Hepatocyte (in vitro differentiated cells): ENCODE measurements around the gene DDX28. TPM values are rescaled to one million over a fixed set of nuclear protein-coding genes. Genes with fewer than 3 reads are reported as not detected.

ENCODE experiments used
- DNase-seq: peaks from one replicate; pipeline ENCODE4 v3.0.0-alpha.2; 2016; ENCODE audit warnings: low spot score
- H2AFZ ChIP-seq: fragments of 200-600 bp; sonication (generic); 2 replicates; pipeline ENCODE4 v1.6.0; 2016; ENCODE audit warnings: antibody characterized with exemption, mild to moderate bottlenecking
- H3K27ac ChIP-seq: fragments of 200-600 bp; sonication (generic); 2 replicates; pipeline ENCODE4 v1.5.1; 2016; ENCODE audit warnings: mild to moderate bottlenecking
- H3K27me3 ChIP-seq: fragments of 200-600 bp; sonication (generic); 2 replicates; pipeline ENCODE4 v1.6.1; 2016
- H3K36me3 ChIP-seq: fragments of 200-600 bp; sonication (generic); replicated peaks from 2 replicates; pipeline ENCODE4 v1.5.1; 2016; ENCODE audit warnings: low read depth; ENCODE audit not compliant: insufficient read depth
- H3K4me1 ChIP-seq: fragments of 200-600 bp; sonication (generic); 2 replicates; pipeline ENCODE4 v1.5.1; 2016; ENCODE audit warnings: mild to moderate bottlenecking, moderate library complexity; ENCODE audit not compliant: insufficient read depth
- H3K4me2 ChIP-seq: fragments of 200-600 bp; sonication (generic); 2 replicates; pipeline ENCODE4 v1.6.0; 2016
- H3K4me3 ChIP-seq: fragments of 200-600 bp; sonication (generic); 2 replicates; pipeline ENCODE4 v1.5.1; 2016; ENCODE audit warnings: mild to moderate bottlenecking
- H3K79me2 ChIP-seq: fragments of 200-600 bp; sonication (generic); 2 replicates; pipeline ENCODE4 v1.6.0; 2017; ENCODE audit warnings: mild to moderate bottlenecking
- H3K9me2 ChIP-seq: fragments of 200-600 bp; sonication (generic); replicated peaks from 2 replicates; pipeline ENCODE4 v1.6.0; 2017; ENCODE audit warnings: mild to moderate bottlenecking; ENCODE audit not compliant: insufficient read depth
- H3K9me3 ChIP-seq: fragments of 200-600 bp; sonication (generic); 2 replicates; pipeline ENCODE4 v1.5.1; 2016; ENCODE audit warnings: low read depth, mild to moderate bottlenecking
- H4K20me1 ChIP-seq: fragments of 200-600 bp; sonication (generic); 2 replicates; pipeline ENCODE4 v1.6.0; 2016; ENCODE audit warnings: mild to moderate bottlenecking; ENCODE audit not compliant: insufficient read depth, poor library complexity, severe bottlenecking
- CTCF ChIP-seq: fragments of 200-600 bp; sonication (generic); IDR thresholded peaks from 2 replicates; pipeline ENCODE4 v1.5.1; 2016; ENCODE audit warnings: antibody characterized with exemption, mild to moderate bottlenecking; ENCODE audit not compliant: poor library complexity
- EZH2 ChIP-seq: fragments of 200-600 bp; sonication (generic); IDR thresholded peaks from 2 replicates; pipeline ENCODE4 v1.6.1; 2016; ENCODE audit warnings: antibody characterized with exemption, mild to moderate bottlenecking, borderline replicate concordance
- EZH2phosphoT487 ChIP-seq: fragments of 200-600 bp; sonication (generic); IDR thresholded peaks from one replicate; pipeline ENCODE4 v1.6.1; 2018; ENCODE audit warnings: antibody characterized with exemption, mild to moderate bottlenecking, low read depth, moderate library complexity; ENCODE audit not compliant: unreplicated experiment, severe bottlenecking
- WGBS: methylation state at CpG from one replicate; pipeline ENCODE4 v1.1.6; 2016; ENCODE audit warnings: low lambda C conversion rate; ENCODE audit errors: missing lambda C conversion rate; 5-methylcytosine and 5-hydroxymethylcytosine counted together
- polyA plus RNA-seq: library from polyadenylated mRNA; unstranded; fragments of >200 nt; fragmentation: Nextera tagmentation; extraction: Ambion mirVana; gene quantifications from 2 replicates; pipeline ENCODE4 v1.2.1, GENCODE V29; 2016
- total RNA-seq: library from RNA; depleted of rRNA; stranded (reverse); fragments of >200 nt; gene quantifications from 2 replicates; pipeline ENCODE4 v1.2.3, GENCODE V29; 2014

The DDX28 gene
- total and polyA plus RNA-seq, 2 experiments from 2014 or later = 8.6 to 12.5 TPM

GRCh38 chr16:67987460-67988160 lies 35.4 kb downstream of the DDX28 start:
- Histone ChIP-seq H3K9me2 (no peaks in the 10 kb centered on the region), H3K9me3 (no peaks in the 10 kb centered on the region), H3K36me3 (no peaks in the 10 kb centered on the region), H4K20me1 (no peaks in the 10 kb centered on the region), H3K4me2 (no peak overlapping the region), H3K27me3 (no peaks in the 10 kb centered on the region), H3K27ac (no peak overlapping the region), H3K4me3 (no peak overlapping the region), H2AFZ (no peak overlapping the region), H3K79me2 (no peaks in the 10 kb centered on the region), H3K4me1 (no peaks in the 10 kb centered on the region)
- no peak for DNase-seq
- 88% methylated on average over 11 of the region's 11 CpGs for WGBS
- TF ChIP-seq EZH2phosphoT487 (no peak), EZH2 (no peak), CTCF (no peak)

DNA sequence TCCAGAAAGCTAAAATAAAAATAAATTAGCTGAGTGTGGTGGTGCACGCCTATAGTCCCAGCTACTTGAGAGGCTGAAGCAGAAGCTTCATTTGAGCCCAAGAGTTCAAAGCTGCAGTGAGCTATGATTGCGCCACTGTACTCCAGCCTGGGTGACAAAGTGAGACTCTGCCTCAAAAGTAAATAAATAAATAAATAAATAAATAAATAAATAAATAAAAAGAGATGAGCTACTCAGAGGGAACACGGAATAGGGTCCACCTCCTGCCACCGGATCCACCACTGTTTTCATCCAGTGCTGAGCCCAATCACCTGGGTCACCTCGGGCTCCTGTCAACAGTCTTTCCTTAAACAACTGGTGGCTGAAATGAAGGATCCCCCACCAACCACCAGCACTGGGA lies 36.1 kb downstream of the DDX28 start:
- H3K4me2 ChIP-seq = no peak overlapping the region

GRCh38 chr16:67982011-67982696 lies 40.9 kb downstream of the DDX28 start:
- Histone ChIP-seq H3K27ac (no peak overlapping the region), H3K36me3 (no peaks in the 10 kb centered on the region), H3K9me2 (no peaks in the 10 kb centered on the region), H3K9me3 (no peaks in the 10 kb centered on the region), H3K4me2 (no peak overlapping the region), H3K4me3 (no peak overlapping the region), H3K4me1 (no peaks in the 10 kb centered on the region), H3K79me2 (no peaks in the 10 kb centered on the region), H2AFZ (no peak overlapping the region), H4K20me1 (no peaks in the 10 kb centered on the region), H3K27me3 (no peaks in the 10 kb centered on the region)
- no peak for DNase-seq
- WGBS = 97% methylated on average over 47 of the region's 49 CpGs
- TF ChIP-seq EZH2phosphoT487 (no peak), CTCF (no peak), EZH2 (no peak)

More for the DNA sequence above, 36.1 kb downstream of the DDX28 start:
- TF ChIP-seq CTCF = no peak
- no peak for TF ChIP-seq EZH2
- TF ChIP-seq EZH2phosphoT487 = no peak
- H3K27ac ChIP-seq = no peak overlapping the region
- 91% methylated on average over 5 of the region's 5 CpGs for WGBS
- no peaks in the 10 kb centered on the region for H3K27me3 ChIP-seq
- no peaks in the 10 kb centered on the region for H3K4me1 ChIP-seq
- no peak overlapping the region for H3K4me3 ChIP-seq
- no peak for DNase-seq
- no peaks in the 10 kb centered on the region for H4K20me1 ChIP-seq
- H3K79me2 ChIP-seq = no peaks in the 10 kb centered on the region
- H3K36me3 ChIP-seq = no peaks in the 10 kb centered on the region
- no peak overlapping the region for H2AFZ ChIP-seq
- no peaks in the 10 kb centered on the region for H3K9me2 ChIP-seq
- H3K9me3 ChIP-seq = no peaks in the 10 kb centered on the region
